AG09309 (cell line): Measurements from ENCODE around the gene PJA2.

ENCODE experiments used
- DNase-seq: peaks from one replicate; pipeline ENCODE4 v3.0.0-alpha.2; 2010; ENCODE audit warnings: low read depth
- H3K4me3 ChIP-seq: 2 replicates; pipeline ENCODE4 v1.5.1; 2011; ENCODE audit warnings: mild to moderate bottlenecking, low read depth, low read length, moderate library complexity; ENCODE audit not compliant: control insufficient read depth
- CTCF ChIP-seq: IDR thresholded peaks from 2 replicates; pipeline ENCODE4 v1.5.1; 2011; ENCODE audit warnings: mild to moderate bottlenecking, low read depth, low read length, inconsistent platforms; ENCODE audit not compliant: insufficient read depth, control insufficient read depth; ENCODE audit errors: missing control alignments

PJA2 gene

GRCh38 chr5:109324931-109325330, 84.8 kb downstream of the PJA2 start:
- no peak for TF ChIP-seq CTCF
- DNase-seq = no peak

GRCh38 chr5:109324351-109324750, 85.4 kb downstream of the PJA2 start:
- no peak for TF ChIP-seq CTCF
- no peak for DNase-seq
- no peak overlapping the region for H3K4me3 ChIP-seq

More at GRCh38 chr5:109324931-109325330, 84.8 kb downstream of the PJA2 start:
- no peak overlapping the region for H3K4me3 ChIP-seq

GRCh38 chr5:109322694-109323093, 87.1 kb downstream of the PJA2 start:
- H3K4me3 ChIP-seq = no peak overlapping the region
- TF ChIP-seq CTCF = no peak
- DNase-seq = no peak

GRCh38 chr5:109319351-109319750, 90.4 kb downstream of the PJA2 start:
- no peak for TF ChIP-seq CTCF
- no peak overlapping the region for H3K4me3 ChIP-seq

GRCh38 chr5:109318455-109319108, 91.2 kb downstream of the PJA2 start:
- no peak overlapping the region for H3K4me3 ChIP-seq
- no peak for DNase-seq
- TF ChIP-seq CTCF = no peak

More at GRCh38 chr5:109319351-109319750, 90.4 kb downstream of the PJA2 start:
- DNase-seq = no peak

- no peak overlapping the region for H3K4me3 ChIP-seq
- DNase-seq = no peak
- no peak for TF ChIP-seq CTCF
These were observed 93.1 kb downstream of the PJA2 start for GRCh38 chr5:109316634-109317033.
